Caco-2 (cell line): Measurements from ENCODE around the gene ATP2C2. TPM values are rescaled to one million over a fixed set of nuclear protein-coding genes. Genes with fewer than 3 reads are reported as not detected.

ENCODE experiments used
- BruUV-seq: library from RNA; stranded (reverse); fragments of 400-500 nt; replicated peaks from 2 replicates; lab custom pipeline; 2021; lab: Mats Ljungman, UMichigan
- CTCF ChIA-PET: fragments of 300-600 bp; sonication (Branson Sonifier 250); formaldehyde crosslinking; loops from one replicate; lab custom pipeline; 2022; ENCODE audit warnings: antibody characterized with exemption; lab: Charles Lee
- POLR2A ChIA-PET: fragments of 300-600 bp; sonication (Branson Sonifier 250); formaldehyde crosslinking; loops from one replicate; lab custom pipeline; 2022; ENCODE audit warnings: antibody characterized with exemption; lab: Charles Lee
- DNase-seq, 2 experiments: peaks; one replicate each; pipeline versions ENCODE4 v3.0.0 to v3.0.0-alpha.2; 2020 to 2022
- H3K27me3 ChIP-seq: replicated peaks from 2 replicates; pipeline ENCODE4 v1.6.0; 2011; ENCODE audit warnings: low read length; ENCODE audit not compliant: control insufficient read depth, insufficient read depth
- H3K36me3 ChIP-seq: 2 replicates; pipeline ENCODE4 v1.5.1; 2011; ENCODE audit warnings: low read length; ENCODE audit not compliant: control insufficient read depth, insufficient read depth
- H3K4me1 ChIP-seq: fragments of 250-450 bp; sonication (Bioruptor Pico); 2 replicates; pipeline ENCODE4 v1.5.1; 2020; ENCODE audit warnings: mild to moderate bottlenecking
- H3K4me3 ChIP-seq: 2 replicates; pipeline ENCODE4 v1.5.1; 2011; ENCODE audit warnings: low read depth, mild to moderate bottlenecking, control low read depth, low read length
- H3K9me3 ChIP-seq: fragments of 250-450 bp; sonication (Bioruptor Pico); 2 replicates; pipeline ENCODE4 v1.5.1; 2020; ENCODE audit warnings: mild to moderate bottlenecking, moderate library complexity
- H3K27ac Mint-ChIP-seq: one replicate; pipeline ENCODE4 v1.8.0; 2022; ENCODE audit warnings: mixed read lengths; ENCODE audit not compliant: unreplicated experiment
- H3K27me3 Mint-ChIP-seq: one replicate; pipeline ENCODE4 v1.8.0; 2022; ENCODE audit warnings: mixed read lengths; ENCODE audit not compliant: insufficient read depth, unreplicated experiment
- H3K36me3 Mint-ChIP-seq: one replicate; pipeline ENCODE4 v1.8.0; 2022; ENCODE audit warnings: mild to moderate bottlenecking, mixed read lengths; ENCODE audit not compliant: insufficient read depth, unreplicated experiment
- H3K4me1 Mint-ChIP-seq: one replicate; pipeline ENCODE4 v1.8.0; 2022; ENCODE audit warnings: low read depth, mixed read lengths; ENCODE audit not compliant: unreplicated experiment
- H3K4me3 Mint-ChIP-seq: one replicate; pipeline ENCODE4 v1.8.0; 2022; ENCODE audit warnings: mild to moderate bottlenecking, moderate library complexity, mixed read lengths; ENCODE audit not compliant: unreplicated experiment
- H3K9me3 Mint-ChIP-seq: one replicate; pipeline ENCODE4 v1.8.0; 2022; ENCODE audit warnings: mixed read lengths; ENCODE audit not compliant: unreplicated experiment
- intact Hi-C: fragments of 100-400 bp; cut with micrococcal nuclease; formaldehyde crosslinking; loops from one replicate; pipeline ENCODE4 v1.10.0; 2022; ENCODE audit not compliant: unreplicated experiment
- total RNA-seq: library from RNA; stranded (reverse); gene quantifications from 2 replicates; pipeline ENCODE4 v1.2.3, GENCODE V29; 2022
- TF ChIP-seq, protein P1 (sequence below), 2 experiments: fragments of 200-600 bp in 1 of 2; IDR thresholded peaks; 1 replicate in 1 of 2; 2 replicates in 1 of 2; pipeline versions ENCODE4 v1.5.1 to v1.8.0; 2011 to 2022; ENCODE audit warnings: antibody characterized with exemption in 1 of 2, control low read depth in 1 of 2, inconsistent platforms in 1 of 2, low read depth in 1 of 2, low read length in 1 of 2, mild to moderate bottlenecking in 1 of 2, moderate library complexity in 1 of 2; ENCODE audit not compliant: insufficient read depth in 1 of 2, severe bottlenecking in 1 of 2, unreplicated experiment in 1 of 2

The ATP2C2 gene
- total RNA-seq, 1 experiment from 2014 or later = 47.0 TPM

DNA sequence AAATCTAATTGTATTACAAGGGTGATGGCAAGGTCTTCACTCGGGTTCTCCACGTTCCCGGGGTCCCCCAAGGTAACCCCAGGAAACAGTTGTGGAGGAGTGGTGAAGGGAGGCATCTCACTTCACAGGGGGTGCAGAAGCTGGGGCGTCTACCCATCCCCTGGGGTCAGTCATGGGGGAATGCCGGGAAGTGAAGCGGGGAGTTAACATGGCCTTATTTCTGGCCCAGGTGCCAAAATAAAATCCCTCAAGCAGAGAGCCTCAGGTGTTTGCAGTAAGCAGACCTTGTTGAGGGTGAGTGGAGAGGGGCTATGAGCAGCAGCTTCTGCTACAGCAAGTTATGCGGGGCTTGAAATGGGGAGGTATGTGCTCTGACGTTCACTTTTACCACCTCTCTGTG is 9.0 kb upstream of the ATP2C2 start:
- H3K9me3 ChIP-seq = no peaks in the 10 kb centered on the region
- H3K36me3 Mint-ChIP-seq = no peaks in the 10 kb centered on the region
- ChIA-PET POLR2A (no interaction called here), CTCF (no interaction called here)
- H3K4me1 ChIP-seq = peaks cover 17% of the 10 kb centered on the region; the same call in 1 of the 2 replicates
- H3K27me3 ChIP-seq = no peaks in the 10 kb centered on the region
- peaks cover 17% of the 10 kb centered on the region for H3K4me1 Mint-ChIP-seq
- DNase-seq = no peak
- no peak overlapping the region for H3K27ac Mint-ChIP-seq
- intact Hi-C loops = no loop called here
- H3K4me3 ChIP-seq = no peak overlapping the region
- no peaks in the 10 kb centered on the region for H3K27me3 Mint-ChIP-seq
- H3K9me3 Mint-ChIP-seq = no peaks in the 10 kb centered on the region
- H3K4me3 Mint-ChIP-seq = no peak overlapping the region
- BruUV-seq = no TSS peak
- TF ChIP-seq, protein P1, sequence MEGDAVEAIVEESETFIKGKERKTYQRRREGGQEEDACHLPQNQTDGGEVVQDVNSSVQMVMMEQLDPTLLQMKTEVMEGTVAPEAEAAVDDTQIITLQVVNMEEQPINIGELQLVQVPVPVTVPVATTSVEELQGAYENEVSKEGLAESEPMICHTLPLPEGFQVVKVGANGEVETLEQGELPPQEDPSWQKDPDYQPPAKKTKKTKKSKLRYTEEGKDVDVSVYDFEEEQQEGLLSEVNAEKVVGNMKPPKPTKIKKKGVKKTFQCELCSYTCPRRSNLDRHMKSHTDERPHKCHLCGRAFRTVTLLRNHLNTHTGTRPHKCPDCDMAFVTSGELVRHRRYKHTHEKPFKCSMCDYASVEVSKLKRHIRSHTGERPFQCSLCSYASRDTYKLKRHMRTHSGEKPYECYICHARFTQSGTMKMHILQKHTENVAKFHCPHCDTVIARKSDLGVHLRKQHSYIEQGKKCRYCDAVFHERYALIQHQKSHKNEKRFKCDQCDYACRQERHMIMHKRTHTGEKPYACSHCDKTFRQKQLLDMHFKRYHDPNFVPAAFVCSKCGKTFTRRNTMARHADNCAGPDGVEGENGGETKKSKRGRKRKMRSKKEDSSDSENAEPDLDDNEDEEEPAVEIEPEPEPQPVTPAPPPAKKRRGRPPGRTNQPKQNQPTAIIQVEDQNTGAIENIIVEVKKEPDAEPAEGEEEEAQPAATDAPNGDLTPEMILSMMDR (IDR thresholded peaks at IDR 0.05; ENCODE audit: insufficient read depth in 1 of 2, low read depth in 1 of 2, low read length in 1 of 2, severe bottlenecking in 1 of 2, unreplicated experiment in 1 of 2) = no peak
- H3K36me3 ChIP-seq = no peaks in the 10 kb centered on the region

DNA sequence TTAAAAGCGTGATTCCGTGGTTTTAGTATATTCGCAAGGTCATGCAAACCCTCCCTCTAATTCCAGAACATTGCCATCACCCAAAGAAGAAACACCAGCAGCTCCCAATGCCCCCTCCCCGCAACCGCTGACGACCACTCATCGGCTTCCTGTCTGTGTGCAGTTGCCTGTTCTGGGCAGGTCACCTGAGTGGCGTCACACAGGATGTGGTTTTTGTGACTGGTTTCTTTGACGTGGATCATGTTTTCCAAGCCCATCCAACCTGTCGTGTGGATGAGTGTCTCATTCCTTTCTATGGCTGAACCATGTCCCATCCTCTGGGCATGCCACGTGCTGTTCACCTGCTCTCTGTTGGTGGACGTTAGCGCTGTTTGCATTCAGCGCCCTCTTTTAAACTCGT is 8.2 kb upstream of the ATP2C2 start:
- Histone ChIP-seq H3K36me3 (no peaks in the 10 kb centered on the region), H3K27me3 (no peaks in the 10 kb centered on the region), H3K4me3 (no peak overlapping the region), H3K9me3 (no peaks in the 10 kb centered on the region), H3K4me1 (peaks cover 17% of the 10 kb centered on the region; the same call in 1 of the 2 replicates)
- no peak for DNase-seq
- POLR2A ChIA-PET = no interaction called here
- Mint-ChIP-seq H3K4me1 (peaks cover 17% of the 10 kb centered on the region), H3K9me3 (no peaks in the 10 kb centered on the region), H3K27ac (no peak overlapping the region), H3K4me3 (no peak overlapping the region), H3K27me3 (no peaks in the 10 kb centered on the region), H3K36me3 (no peaks in the 10 kb centered on the region)
- TF ChIP-seq, protein P1 (IDR thresholded peaks at IDR 0.05; ENCODE audit: insufficient read depth in 1 of 2, low read depth in 1 of 2, low read length in 1 of 2, severe bottlenecking in 1 of 2, unreplicated experiment in 1 of 2) = no peak
- intact Hi-C loops = loop anchor here (10.0 kb wide), 1 partner anchor 85 kb away; no protein-coding TSS in a partner anchor
- no TSS peak for BruUV-seq
- CTCF ChIA-PET = no interaction called here

DNA sequence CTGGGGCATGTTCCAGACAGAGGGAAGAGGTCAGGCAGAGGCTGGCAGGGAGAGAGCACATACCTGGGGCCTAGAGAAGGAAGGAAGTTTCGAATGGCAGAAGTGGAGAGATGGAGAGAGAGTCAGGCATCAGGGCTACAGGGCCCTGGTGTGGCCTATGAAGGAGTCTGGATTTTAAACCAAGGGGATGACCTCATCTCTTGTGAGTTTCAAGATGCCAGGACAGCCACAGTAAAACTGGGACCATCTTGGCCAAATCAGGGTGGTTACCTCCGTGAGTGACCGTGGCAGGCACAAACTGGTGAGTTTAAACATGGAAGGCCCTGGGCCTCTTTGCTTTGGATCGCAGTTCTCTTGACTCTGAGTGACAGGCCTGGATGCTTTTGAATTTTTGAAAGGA is 7.6 kb upstream of the ATP2C2 start:
- DNase-seq = no peak
- Mint-ChIP-seq H3K9me3 (no peaks in the 10 kb centered on the region), H3K36me3 (no peaks in the 10 kb centered on the region), H3K27ac (no peak overlapping the region), H3K27me3 (no peaks in the 10 kb centered on the region), H3K4me1 (peaks cover 17% of the 10 kb centered on the region), H3K4me3 (no peak overlapping the region)
- Histone ChIP-seq H3K4me3 (no peak overlapping the region), H3K27me3 (no peaks in the 10 kb centered on the region), H3K4me1 (peaks cover 16% of the 10 kb centered on the region; the same call in 1 of the 2 replicates), H3K36me3 (no peaks in the 10 kb centered on the region), H3K9me3 (no peaks in the 10 kb centered on the region)
- BruUV-seq = no TSS peak
- TF ChIP-seq, protein P1 (IDR thresholded peaks at IDR 0.05; ENCODE audit: insufficient read depth in 1 of 2, low read depth in 1 of 2, low read length in 1 of 2, severe bottlenecking in 1 of 2, unreplicated experiment in 1 of 2) = no peak
- intact Hi-C loops = loop anchor here (10.0 kb wide), 1 partner anchor 86 kb away; no protein-coding TSS in a partner anchor
- ChIA-PET CTCF (no interaction called here), POLR2A (no interaction called here)
